D721Med (cell line): ENCODE data around the gene SBK3.

Source experiments
- DNase-seq: peaks from one replicate; pipeline ENCODE4 v3.0.0; 2011; ENCODE audit warnings: low spot score; ENCODE audit not compliant: insufficient read length
- FAIRE-seq: peaks from 2 replicates; lab custom pipeline; 2011; peaks lifted over from hg19 to GRCh38; lab: Jason Lieb, UNC
- TF ChIP-seq, protein P1 (sequence below): IDR thresholded peaks from 2 replicates; pipeline ENCODE4 v1.5.1; 2012; ENCODE audit warnings: mild to moderate bottlenecking, control low read depth; ENCODE audit not compliant: insufficient read depth; ENCODE audit errors: missing control alignments

SBK3 gene

DNA sequence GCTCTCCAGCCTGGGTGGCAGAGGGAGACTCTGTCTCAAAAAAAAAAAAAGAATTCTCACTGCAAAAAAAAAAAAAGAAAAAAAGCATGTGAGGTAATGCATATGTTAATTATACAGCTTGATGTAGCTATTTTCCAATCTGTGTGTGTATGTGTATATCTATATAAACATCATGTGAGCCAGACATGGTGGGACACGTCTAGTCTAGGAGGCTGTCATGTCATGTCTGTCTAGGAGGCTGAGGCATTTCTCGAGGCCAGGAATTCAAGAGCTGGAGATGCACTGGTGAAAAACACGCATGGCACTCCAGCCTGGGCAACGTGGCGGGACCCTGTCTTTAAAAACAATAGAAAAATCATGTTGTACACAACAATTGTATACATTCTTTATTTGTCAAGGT is 6.9 kb upstream of the SBK3 start:
- TF ChIP-seq, protein P1, sequence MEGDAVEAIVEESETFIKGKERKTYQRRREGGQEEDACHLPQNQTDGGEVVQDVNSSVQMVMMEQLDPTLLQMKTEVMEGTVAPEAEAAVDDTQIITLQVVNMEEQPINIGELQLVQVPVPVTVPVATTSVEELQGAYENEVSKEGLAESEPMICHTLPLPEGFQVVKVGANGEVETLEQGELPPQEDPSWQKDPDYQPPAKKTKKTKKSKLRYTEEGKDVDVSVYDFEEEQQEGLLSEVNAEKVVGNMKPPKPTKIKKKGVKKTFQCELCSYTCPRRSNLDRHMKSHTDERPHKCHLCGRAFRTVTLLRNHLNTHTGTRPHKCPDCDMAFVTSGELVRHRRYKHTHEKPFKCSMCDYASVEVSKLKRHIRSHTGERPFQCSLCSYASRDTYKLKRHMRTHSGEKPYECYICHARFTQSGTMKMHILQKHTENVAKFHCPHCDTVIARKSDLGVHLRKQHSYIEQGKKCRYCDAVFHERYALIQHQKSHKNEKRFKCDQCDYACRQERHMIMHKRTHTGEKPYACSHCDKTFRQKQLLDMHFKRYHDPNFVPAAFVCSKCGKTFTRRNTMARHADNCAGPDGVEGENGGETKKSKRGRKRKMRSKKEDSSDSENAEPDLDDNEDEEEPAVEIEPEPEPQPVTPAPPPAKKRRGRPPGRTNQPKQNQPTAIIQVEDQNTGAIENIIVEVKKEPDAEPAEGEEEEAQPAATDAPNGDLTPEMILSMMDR, result no peak
- FAIRE-seq (no peak), DNase-seq (no peak)

- DNase-seq (no peak), FAIRE-seq (no peak)
- TF ChIP-seq, protein P1, result no peak
These were observed 4.9 kb upstream of the SBK3 start for GRCh38 chr19:55550321-55550650.

DNA sequence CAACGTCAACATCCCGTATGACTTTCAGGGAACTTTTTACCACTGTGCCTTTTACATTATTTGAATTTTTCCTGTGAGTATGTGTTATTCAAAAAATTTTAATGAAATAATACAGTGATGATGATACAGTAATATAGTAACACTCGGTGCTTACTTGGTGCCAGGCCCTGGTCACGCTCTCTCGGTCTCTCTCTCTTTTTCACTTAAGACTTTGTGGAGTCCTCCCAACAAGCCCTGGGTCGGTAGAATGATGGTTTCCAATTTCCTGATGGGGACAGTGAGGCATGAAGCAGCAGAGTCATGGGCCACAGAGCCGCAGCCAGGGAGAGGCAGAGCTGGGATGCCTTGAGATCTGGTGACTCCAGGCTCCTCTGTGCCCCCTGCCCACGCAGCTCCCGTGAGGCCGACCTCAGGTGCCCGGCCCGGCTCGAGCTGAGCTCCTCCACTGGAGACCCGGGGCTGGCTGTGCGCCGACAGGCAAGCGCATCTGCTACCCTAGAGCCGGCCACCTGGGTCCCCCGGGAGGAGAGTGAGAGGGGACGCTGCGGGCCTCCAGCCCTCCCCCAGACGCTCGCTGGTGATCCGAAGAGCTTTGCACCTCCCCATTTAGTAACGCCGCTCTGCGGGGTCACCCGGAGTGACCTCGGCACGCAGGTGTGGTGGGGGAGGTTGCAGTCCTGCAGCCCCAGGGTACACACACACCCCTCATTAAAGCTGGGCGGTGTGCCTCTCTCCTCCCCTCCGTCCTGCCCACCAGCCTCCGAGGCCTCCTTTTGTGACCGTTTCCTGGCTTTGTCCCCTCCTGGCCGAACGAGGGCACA is 4.4 kb upstream of the SBK3 start:
- DNase-seq (no peak), FAIRE-seq (no peak)
- TF ChIP-seq, protein P1, result no peak

DNA sequence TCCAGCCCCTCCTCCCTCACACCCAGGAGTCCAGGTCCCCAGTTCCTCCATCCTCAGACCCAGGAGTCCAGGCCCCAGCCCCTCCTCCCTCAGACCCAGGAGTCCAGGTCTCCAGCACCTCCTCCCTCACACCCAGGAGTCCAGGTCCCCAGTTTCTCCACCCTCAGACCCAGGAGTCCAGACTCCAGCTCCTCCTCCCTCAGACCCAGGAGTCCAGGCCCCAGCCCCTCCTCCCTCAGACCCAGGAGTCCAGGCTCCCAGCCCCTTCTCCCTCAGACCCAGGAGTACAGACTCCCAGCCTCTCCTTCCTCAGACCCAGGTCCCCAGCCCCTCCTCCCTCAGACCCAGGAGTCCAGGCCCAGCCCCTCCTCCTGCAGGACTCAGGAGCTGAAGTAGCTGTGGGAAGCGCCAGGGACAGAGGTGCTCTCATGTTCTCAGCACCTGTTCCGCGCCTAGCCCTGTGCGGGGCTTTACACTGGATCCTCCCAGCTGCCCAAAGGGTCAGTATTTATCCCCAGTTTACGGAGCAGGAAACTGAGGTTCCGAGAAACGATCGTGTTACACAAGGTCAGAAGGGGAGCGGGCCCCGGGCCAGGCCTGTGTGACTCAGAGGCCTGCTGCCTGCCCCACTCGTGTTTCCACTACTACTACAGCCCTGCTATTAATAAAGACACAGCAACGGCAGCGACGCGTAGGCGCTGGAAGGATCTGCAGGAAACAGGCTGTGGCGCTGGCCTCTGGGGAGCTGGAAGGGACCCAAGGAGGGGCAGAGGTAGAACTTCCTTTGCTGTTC is 1.7 kb upstream of the SBK3 start:
- TF ChIP-seq, protein P1, result no peak
- FAIRE-seq, result no peak
- DNase-seq, result peak; percentile 13

GRCh38 chr19:55546011-55546410 is 668 bp upstream of the SBK3 start:
- DNase-seq (no peak), FAIRE-seq (no peak)

DNA sequence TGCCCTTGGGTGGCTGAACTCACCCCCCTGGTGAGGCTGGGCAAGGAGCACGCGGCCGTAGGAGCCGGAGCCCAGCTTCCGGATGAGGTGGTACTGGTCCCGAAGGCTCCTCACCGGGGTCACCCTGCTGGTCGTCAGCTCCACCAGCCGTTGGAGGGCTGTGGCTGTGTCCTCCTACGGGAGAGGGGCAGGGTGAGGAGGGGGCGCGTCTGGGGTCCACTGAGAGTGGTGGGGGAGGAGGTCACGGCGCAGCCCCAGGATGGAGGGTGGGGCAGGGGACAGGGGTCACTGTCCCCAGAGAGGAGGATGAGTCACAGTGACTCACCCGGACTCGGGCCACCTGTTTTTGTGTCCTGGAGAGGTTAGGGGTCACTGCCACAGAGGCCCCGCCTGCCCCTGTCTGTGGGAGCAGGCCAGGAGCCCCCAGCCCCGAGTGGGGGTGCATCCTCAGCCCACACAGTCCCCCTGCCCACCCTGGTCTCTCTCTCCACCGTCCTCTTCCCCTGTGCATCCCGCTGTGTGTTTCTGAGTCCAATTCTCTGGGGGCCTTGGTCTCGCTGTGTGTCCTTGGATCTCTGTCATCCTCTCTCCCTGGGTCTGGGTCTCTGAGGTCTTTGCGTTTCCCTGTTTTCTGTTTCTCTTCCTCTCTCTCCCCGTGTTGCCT is 435 bp downstream of the SBK3 start:
- no peak for DNase-seq
- TF ChIP-seq, protein P1, result no peak
- FAIRE-seq, result no peak

More at GRCh38 chr19:55546011-55546410, 668 bp upstream of the SBK3 start:
- TF ChIP-seq, protein P1, result no peak
